Activated CD4-positive, alpha-beta memory T cell treated with anti-CD3 and anti-CD28 coated beads for 36 hours (primary cell): Measurements from ENCODE around the gene IDH1. TPM values are rescaled to one million over a fixed set of nuclear protein-coding genes. Genes with fewer than 3 reads are reported as not detected.

ENCODE experiments used
- CTCF ChIA-PET: fragments of 350-600 bp; sonication (Branson Sonifier 250); formaldehyde crosslinking; loops from one replicate; lab custom pipeline; 2021; ENCODE audit warnings: antibody characterized with exemption, inconsistent platforms; lab: Charles Lee
- POLR2A ChIA-PET: fragments of 350-600 bp; sonication (Branson Sonifier 250); formaldehyde crosslinking; loops from one replicate; lab custom pipeline; 2021; ENCODE audit warnings: antibody characterized with exemption; lab: Charles Lee
- DNase-seq: peaks from one replicate; pipeline ENCODE4 v3.0.0-alpha.2; 2020
- H3K27ac Mint-ChIP-seq: one replicate; pipeline ENCODE4 v1.8.0; 2021; ENCODE audit warnings: mixed read lengths
- H3K27me3 Mint-ChIP-seq: one replicate; pipeline ENCODE4 v1.8.0; 2021; ENCODE audit warnings: mixed read lengths
- H3K36me3 Mint-ChIP-seq: one replicate; pipeline ENCODE4 v1.8.0; 2021; ENCODE audit warnings: mixed read lengths
- H3K4me1 Mint-ChIP-seq: one replicate; pipeline ENCODE4 v1.8.0; 2021; ENCODE audit warnings: low read depth, mixed read lengths
- H3K4me3 Mint-ChIP-seq: one replicate; pipeline ENCODE4 v1.8.0; 2021; ENCODE audit warnings: mild to moderate bottlenecking, mixed read lengths
- H3K9me3 Mint-ChIP-seq: one replicate; pipeline ENCODE4 v1.8.0; 2021; ENCODE audit warnings: mixed read lengths
- intact Hi-C: fragments of 100-400 bp; cut with micrococcal nuclease; formaldehyde crosslinking; loops from one replicate; pipeline ENCODE4 v1.15.1; 2023
- total RNA-seq, 2 experiments: library from RNA; stranded (reverse); gene quantifications; one replicate each; pipeline ENCODE4 v1.2.3, GENCODE V29; 2021

IDH1 gene
- total RNA-seq = 10 to 100 TPM; 30.9 to 32.9 TPM

DNA sequence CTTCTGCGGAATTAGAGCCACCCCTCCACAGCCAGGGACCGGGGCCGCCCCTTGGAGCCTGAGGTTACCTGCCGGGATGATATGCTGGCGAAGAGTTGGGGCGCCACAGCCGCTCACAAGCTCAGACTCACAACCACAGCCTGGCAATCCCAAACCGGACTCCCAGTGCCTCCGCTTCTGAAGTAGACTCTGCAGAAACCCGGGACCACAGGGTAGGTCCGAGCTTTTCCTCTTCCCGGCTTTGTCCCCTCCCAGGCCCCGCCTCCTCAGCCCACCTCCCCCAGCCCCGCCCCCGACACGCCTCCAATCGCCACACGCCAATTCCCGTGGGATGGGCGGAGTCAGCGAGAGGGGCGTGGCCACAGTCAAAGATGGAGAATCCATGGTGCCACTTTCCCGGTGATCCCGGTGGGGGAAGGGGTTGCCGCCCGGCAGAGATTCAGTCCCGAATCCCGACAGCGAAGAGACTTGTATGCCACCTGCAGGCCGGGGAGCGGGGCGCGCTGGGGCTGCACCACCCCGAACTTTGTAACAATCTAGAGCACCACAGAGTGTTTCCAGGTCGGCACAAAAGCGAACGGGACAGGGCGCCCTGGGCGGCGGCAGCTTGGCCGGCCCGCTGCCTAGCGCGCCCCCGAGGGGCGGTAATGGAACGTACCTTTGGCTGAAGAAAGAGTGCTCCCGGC is at the start of gene IDH1:
Gene IDH1 (minus strand): TSS at position 201 of the 686 bp plus-strand sequence. CDS start 3,520 bp downstream, outside the sequence.
- CTCF ChIA-PET = interaction anchor here (0.9 to 7.3 kb wide), 11 partner anchors 13 to 181 kb away, joined by 3 to 99 read pairs (median 3); partner anchors contain the start of gene PIKFYVE
- Mint-ChIP-seq H3K36me3 (peaks cover 5% of the 10 kb centered on the region), H3K4me1 (peaks cover 15% of the 10 kb centered on the region), H3K4me3 (peak within 1 kb of the TSS; percentile 97), H3K9me3 (no peaks in the 10 kb centered on the region), H3K27me3 (no peaks in the 10 kb centered on the region), H3K27ac (peak within 1 kb of the TSS; percentile 81)
- DNase-seq = peak; percentile 95
- intact Hi-C loops = loop anchor here (1.0 to 5.0 kb wide), 6 partner anchors 11 to 1978 kb away; partner anchors contain the start of genes FZD5, PIKFYVE and PLEKHM3
- POLR2A ChIA-PET = interaction anchor here (0.5 to 1.9 kb wide), 2 partner anchors 11 to 75 kb away, joined by 3 to 14 read pairs; partner anchors contain the start of gene PIKFYVE

DNA sequence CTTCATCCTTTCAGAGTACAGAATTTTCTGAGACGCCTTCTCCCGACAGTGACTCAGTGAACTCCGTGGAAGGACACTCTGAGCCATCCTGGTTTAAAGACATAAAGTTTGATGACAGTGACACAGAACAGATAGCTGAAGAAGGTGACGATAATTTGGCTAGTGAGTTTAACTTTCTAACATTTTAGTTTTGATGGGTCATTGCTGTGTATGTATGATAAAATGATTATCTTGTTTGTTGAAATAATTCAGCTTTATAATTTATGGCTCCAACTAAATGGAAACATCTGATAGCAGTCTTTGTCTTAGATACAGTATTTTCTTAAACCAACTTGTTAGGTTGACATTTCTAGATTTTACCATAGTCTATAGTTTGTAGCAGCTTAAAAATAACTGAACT is 49.3 kb upstream of the IDH1 start:
- no peaks in the 10 kb centered on the region for H3K9me3 Mint-ChIP-seq
- CTCF ChIA-PET = no interaction called here
- no peak overlapping the region for H3K4me3 Mint-ChIP-seq
- no peaks in the 10 kb centered on the region for H3K27me3 Mint-ChIP-seq
- no peak overlapping the region for H3K27ac Mint-ChIP-seq
- no peaks in the 10 kb centered on the region for H3K4me1 Mint-ChIP-seq
- POLR2A ChIA-PET = no interaction called here
- H3K36me3 Mint-ChIP-seq = peaks cover 35% of the 10 kb centered on the region
- intact Hi-C loops = no loop called here
- no peak for DNase-seq

DNA sequence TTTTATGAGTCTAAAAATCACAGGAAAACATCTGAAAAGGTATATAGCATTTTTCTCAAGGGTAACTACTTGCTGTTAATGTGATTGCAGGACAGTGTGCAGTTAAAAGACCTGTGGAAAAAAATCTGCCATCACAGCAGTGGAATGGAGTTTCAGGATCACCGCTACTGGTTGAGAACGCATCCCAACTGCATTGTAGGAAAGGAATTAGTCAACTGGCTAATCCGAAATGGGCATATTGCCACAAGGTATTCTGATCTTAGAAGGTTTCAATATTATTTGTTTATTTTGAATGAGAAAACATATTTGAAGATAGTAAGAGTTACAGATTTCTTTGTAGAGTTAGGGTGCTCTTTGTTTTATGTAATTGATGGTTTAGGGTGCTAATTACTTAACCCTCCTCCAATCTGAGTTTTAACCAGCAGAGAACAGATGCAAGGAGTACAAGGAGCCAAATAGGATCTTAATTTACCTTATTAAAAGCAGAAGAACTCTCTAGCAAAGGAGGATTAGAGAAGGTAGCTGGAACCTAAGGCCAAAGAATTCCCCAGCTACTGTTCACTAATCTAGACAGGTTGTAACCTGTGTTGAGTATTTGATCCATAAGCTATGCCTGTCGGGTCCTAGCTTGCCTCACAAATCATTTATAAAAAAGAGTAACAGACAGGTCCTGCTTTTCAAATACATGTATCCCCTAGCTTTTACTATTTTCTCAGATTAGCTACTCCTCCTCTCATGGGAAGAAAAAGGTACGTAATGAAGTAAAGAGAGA is 46.2 kb upstream of the IDH1 start:
- CTCF ChIA-PET = no interaction called here
- peaks cover 5% of the 10 kb centered on the region for H3K4me1 Mint-ChIP-seq
- no peak for DNase-seq
- H3K27me3 Mint-ChIP-seq = no peaks in the 10 kb centered on the region
- no peaks in the 10 kb centered on the region for H3K9me3 Mint-ChIP-seq
- H3K4me3 Mint-ChIP-seq = no peak overlapping the region
- peaks cover 30% of the 10 kb centered on the region for H3K36me3 Mint-ChIP-seq
- no peak overlapping the region for H3K27ac Mint-ChIP-seq
- intact Hi-C loops = no loop called here
- POLR2A ChIA-PET = interaction anchor here (1.2 kb wide), 1 partner anchor 14 kb away, joined by 4 read pairs; no protein-coding TSS in a partner anchor

DNA sequence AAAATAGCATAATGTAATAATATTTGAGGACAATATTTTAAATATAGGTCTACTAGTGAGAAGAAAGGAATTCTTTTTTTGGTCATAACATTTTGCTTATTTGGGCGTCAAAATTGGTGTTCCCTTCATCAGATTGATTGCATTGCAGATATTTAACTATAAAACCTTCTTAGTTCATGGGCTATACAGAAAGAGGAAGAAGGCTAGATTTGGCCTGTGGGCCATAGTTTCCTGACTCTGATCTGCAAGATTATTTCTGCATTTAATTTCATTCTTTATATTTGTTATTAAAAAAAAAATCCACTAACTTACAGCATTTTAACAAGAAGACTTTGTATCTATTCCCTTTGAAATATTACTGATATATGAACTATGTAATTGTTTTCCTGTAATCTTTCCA is 43.1 kb upstream of the IDH1 start:
- Mint-ChIP-seq H3K27me3 (no peaks in the 10 kb centered on the region), H3K4me3 (no peak overlapping the region), H3K4me1 (peaks cover 21% of the 10 kb centered on the region), H3K27ac (no peak overlapping the region), H3K9me3 (no peaks in the 10 kb centered on the region), H3K36me3 (peaks cover 32% of the 10 kb centered on the region)
- POLR2A ChIA-PET = no interaction called here
- no peak for DNase-seq
- intact Hi-C loops = no loop called here
- CTCF ChIA-PET = no interaction called here

DNA sequence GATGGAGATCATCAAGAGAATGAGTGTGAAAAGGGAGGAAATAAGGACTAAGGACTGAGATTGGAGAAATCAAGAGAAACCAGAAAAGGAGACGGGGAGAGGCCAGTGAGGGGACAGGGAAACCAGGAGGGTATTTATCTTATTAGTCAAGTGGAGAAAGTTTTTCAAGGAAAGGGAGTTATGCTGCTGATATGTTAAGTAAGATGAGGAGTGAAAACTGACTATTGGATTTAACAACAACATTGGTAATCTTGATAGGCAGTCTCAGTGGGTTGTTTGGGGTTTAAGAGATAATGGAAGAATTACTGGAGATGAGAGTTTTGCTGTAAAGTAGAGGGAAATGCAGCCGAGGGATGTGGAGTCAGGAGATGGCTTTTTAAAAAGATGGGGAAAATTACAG is 41.7 kb upstream of the IDH1 start:
- intact Hi-C loops = no loop called here
- peaks cover 34% of the 10 kb centered on the region for H3K36me3 Mint-ChIP-seq
- CTCF ChIA-PET = no interaction called here
- no peaks in the 10 kb centered on the region for H3K9me3 Mint-ChIP-seq
- H3K4me3 Mint-ChIP-seq = no peak overlapping the region
- H3K27me3 Mint-ChIP-seq = no peaks in the 10 kb centered on the region
- H3K4me1 Mint-ChIP-seq = peaks cover 27% of the 10 kb centered on the region
- POLR2A ChIA-PET = no interaction called here
- no peak overlapping the region for H3K27ac Mint-ChIP-seq
- no peak for DNase-seq

DNA sequence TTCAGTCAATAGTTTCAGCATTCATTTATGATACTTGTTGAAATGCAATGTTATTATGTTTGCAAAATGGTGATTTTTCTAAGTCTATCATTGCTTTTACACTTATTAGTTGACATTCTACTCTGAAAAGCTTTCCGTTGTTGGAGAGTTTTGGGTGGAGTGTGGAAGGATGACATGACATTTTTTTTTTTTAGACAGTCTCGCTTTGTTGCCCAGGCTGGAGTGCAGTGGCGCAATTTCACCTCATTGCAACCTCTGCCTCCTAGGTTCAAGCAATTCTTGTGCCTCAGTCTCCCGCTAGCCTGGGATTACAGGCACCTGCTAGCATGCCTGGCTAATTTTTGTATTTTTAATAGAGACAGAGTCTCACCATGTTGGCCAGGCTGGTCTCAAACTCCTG is 41.0 kb upstream of the IDH1 start:
- H3K27ac Mint-ChIP-seq = no peak overlapping the region
- peaks cover 42% of the 10 kb centered on the region for H3K36me3 Mint-ChIP-seq
- ChIA-PET POLR2A (no interaction called here), CTCF (no interaction called here)
- peaks cover 33% of the 10 kb centered on the region for H3K4me1 Mint-ChIP-seq
- H3K4me3 Mint-ChIP-seq = no peak overlapping the region
- DNase-seq = no peak
- H3K9me3 Mint-ChIP-seq = peaks cover 2% of the 10 kb centered on the region
- intact Hi-C loops = no loop called here
- H3K27me3 Mint-ChIP-seq = no peaks in the 10 kb centered on the region

DNA sequence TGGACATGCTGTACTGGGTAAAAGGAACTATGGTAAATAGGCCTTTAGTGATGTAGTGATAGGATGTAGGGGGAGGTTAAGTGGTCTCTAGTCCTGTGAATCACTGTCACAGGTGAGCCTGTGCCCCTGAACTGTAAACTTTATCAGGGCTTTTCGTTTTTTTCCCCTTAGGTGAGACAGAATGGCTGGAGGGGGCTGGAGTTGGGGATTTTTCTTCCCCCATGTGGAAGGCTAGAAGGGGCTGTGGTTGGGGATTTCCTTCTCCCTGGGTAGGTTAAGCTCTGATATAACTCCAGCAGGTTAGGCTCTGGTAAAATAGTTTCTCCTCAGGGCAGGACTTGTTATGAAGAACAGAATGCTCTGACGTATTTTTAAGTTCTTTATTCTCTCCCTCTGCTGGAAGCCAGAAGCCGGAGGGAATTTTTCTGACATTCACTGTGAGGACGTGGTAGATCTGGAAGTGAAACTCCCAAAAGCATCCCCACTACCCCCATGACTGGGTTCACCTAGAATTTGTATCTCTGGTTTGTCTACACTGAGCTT is 39.7 kb upstream of the IDH1 start:
- ChIA-PET POLR2A (no interaction called here), CTCF (no interaction called here)
- Mint-ChIP-seq H3K27ac (no peak overlapping the region), H3K9me3 (peaks cover 12% of the 10 kb centered on the region), H3K27me3 (no peaks in the 10 kb centered on the region), H3K36me3 (peaks cover 50% of the 10 kb centered on the region), H3K4me3 (no peak overlapping the region), H3K4me1 (peaks cover 36% of the 10 kb centered on the region)
- intact Hi-C loops = no loop called here
- no peak for DNase-seq

DNA sequence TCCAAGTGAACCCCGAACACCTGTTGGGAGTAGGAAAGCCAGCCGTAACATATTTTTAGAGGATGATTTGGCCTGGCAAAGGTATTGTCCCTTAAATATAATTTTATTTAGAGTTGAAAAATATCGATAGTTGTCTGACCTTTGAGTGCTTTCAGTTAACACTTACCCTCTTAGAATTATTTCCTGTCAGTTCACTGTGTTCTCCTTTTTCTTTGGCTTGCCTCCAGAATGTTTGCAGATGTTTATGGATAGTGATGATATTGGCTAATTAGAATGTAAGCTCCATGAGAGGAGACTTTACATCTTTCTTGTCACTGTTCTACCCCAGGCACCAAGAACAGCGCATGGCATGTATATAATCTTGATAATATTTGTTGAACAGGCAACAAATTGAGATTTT is 31.0 kb upstream of the IDH1 start:
- CTCF ChIA-PET = interaction anchor here (0.6 kb wide), 1 partner anchor 1564 kb away, joined by 3 read pairs; no protein-coding TSS in a partner anchor
- peaks cover 44% of the 10 kb centered on the region for H3K36me3 Mint-ChIP-seq
- H3K27me3 Mint-ChIP-seq = no peaks in the 10 kb centered on the region

DNA sequence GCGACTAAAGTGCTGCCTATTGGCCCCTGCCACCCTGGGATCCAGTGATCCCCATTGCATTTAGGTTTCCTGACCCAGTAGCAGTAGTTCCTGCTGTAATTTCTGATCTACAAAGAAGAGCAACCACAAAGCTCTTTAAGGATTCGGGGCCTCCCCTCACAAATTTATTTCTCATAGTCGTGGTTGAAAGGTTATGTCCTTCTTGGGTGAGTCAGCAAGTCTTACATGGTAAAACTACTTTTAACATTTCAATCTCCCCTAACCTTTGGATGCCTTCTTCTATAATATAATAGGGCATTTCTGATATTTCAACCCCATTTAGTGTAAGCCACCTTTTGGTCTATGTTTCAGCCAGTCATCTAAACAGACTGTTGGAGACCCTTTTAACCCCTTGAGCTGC is 26.1 kb upstream of the IDH1 start:
- Mint-ChIP-seq H3K36me3 (peaks cover 58% of the 10 kb centered on the region), H3K4me3 (no peak overlapping the region), H3K9me3 (peaks cover 2% of the 10 kb centered on the region), H3K27me3 (no peaks in the 10 kb centered on the region), H3K4me1 (peaks cover 28% of the 10 kb centered on the region), H3K27ac (peak overlapping the region; percentile 11)
- no peak for DNase-seq
- CTCF ChIA-PET = no interaction called here
- POLR2A ChIA-PET = interaction anchor here (1.1 kb wide), 1 partner anchor 40 kb away, joined by 3 read pairs; no protein-coding TSS in a partner anchor
- intact Hi-C loops = loop anchor here (1.0 kb wide), 1 partner anchor 15 kb away; the partner anchor contains the start of gene PIKFYVE

More for the DNA sequence above, 31.0 kb upstream of the IDH1 start:
- DNase-seq = no peak
- peaks cover 12% of the 10 kb centered on the region for H3K4me1 Mint-ChIP-seq
- H3K4me3 Mint-ChIP-seq = no peak overlapping the region
- H3K9me3 Mint-ChIP-seq = peaks cover 10% of the 10 kb centered on the region
- POLR2A ChIA-PET = no interaction called here
- intact Hi-C loops = no loop called here
- no peak overlapping the region for H3K27ac Mint-ChIP-seq

DNA sequence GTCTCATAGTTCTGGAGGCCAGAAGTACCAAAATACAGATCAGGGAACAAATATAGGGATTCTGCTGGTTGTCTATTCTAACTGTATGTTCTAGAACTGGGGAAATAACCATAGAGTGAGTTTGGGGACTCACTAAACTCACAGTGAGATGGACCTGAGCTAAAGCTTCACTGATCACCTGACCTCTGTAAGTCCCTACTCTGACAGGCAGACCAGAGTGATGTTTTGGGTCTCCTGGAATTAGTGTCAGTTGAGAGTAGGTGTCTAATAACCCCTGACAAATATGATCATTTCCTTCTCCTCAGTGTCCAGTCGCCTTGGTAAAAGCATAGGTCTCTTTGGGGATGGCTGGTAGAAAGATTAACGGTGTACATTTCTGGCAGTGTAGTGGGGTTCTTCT is 25.4 kb upstream of the IDH1 start:
- ChIA-PET CTCF (interaction anchor here (1.0 kb wide), 1 partner anchor 14 kb away, joined by 3 read pairs; the partner anchor contains the start of gene PIKFYVE), POLR2A (interaction anchor here (1.1 kb wide), 1 partner anchor 41 kb away, joined by 3 read pairs; no protein-coding TSS in a partner anchor)
- Mint-ChIP-seq H3K9me3 (peaks cover 2% of the 10 kb centered on the region), H3K4me1 (peaks cover 29% of the 10 kb centered on the region), H3K27me3 (no peaks in the 10 kb centered on the region), H3K36me3 (peaks cover 58% of the 10 kb centered on the region), H3K27ac (no peak overlapping the region), H3K4me3 (no peak overlapping the region)
- DNase-seq = no peak
- intact Hi-C loops = no loop called here

DNA sequence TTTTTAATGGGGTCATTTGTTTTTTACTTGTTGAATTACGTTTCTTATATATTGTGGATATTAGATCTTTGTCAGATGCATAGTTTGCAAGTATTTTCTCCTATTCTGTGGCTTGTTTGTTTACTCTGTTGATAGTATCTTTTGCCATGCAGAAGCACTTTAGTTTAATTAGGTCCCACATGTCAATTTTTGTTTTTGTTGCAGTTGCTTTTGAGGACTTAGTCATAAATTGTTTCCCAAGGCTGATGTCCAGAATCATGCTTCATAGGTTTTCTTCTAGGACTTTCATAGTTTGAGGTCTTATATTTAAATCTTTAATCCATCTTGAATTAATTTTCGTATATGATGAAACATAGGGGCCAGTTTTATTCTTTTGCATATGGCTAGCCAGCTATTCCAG is 24.4 kb upstream of the IDH1 start:
- no peak overlapping the region for H3K27ac Mint-ChIP-seq
- H3K4me1 Mint-ChIP-seq = peaks cover 33% of the 10 kb centered on the region
- intact Hi-C loops = no loop called here
- H3K36me3 Mint-ChIP-seq = peaks cover 64% of the 10 kb centered on the region
- H3K9me3 Mint-ChIP-seq = peaks cover 2% of the 10 kb centered on the region
- POLR2A ChIA-PET = no interaction called here
- H3K27me3 Mint-ChIP-seq = no peaks in the 10 kb centered on the region
- CTCF ChIA-PET = interaction anchor here (1.0 kb wide), 1 partner anchor 13 kb away, joined by 3 read pairs; the partner anchor contains the start of gene PIKFYVE
- no peak overlapping the region for H3K4me3 Mint-ChIP-seq
- DNase-seq = no peak

DNA sequence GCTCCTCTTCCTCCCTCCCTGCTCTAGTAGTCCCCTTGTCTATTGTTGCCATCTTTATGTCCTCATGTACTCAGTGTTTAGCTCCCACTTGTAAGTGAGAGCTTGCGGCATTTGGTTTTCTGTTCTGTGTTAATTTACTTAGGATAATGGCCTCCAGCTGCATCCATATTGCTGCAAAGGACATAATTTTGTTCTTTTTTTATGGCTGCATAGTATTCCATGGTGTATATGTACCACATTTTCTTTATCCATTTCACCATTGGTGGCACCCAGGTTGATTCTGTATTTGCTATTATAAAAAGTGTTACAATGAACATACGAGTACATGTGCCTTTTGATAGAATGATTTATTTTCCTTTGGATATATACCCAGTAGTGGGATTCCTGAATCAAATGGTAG is 23.7 kb upstream of the IDH1 start:
- no peak overlapping the region for H3K27ac Mint-ChIP-seq
- peaks cover 2% of the 10 kb centered on the region for H3K9me3 Mint-ChIP-seq
- ChIA-PET CTCF (no interaction called here), POLR2A (no interaction called here)
- H3K4me1 Mint-ChIP-seq = peaks cover 37% of the 10 kb centered on the region
- no peak overlapping the region for H3K4me3 Mint-ChIP-seq
- intact Hi-C loops = no loop called here
- no peaks in the 10 kb centered on the region for H3K27me3 Mint-ChIP-seq
- DNase-seq = no peak
- H3K36me3 Mint-ChIP-seq = peaks cover 70% of the 10 kb centered on the region
